ENCODE results near the gene FAM53B.

Gene FAM53B

DNA sequence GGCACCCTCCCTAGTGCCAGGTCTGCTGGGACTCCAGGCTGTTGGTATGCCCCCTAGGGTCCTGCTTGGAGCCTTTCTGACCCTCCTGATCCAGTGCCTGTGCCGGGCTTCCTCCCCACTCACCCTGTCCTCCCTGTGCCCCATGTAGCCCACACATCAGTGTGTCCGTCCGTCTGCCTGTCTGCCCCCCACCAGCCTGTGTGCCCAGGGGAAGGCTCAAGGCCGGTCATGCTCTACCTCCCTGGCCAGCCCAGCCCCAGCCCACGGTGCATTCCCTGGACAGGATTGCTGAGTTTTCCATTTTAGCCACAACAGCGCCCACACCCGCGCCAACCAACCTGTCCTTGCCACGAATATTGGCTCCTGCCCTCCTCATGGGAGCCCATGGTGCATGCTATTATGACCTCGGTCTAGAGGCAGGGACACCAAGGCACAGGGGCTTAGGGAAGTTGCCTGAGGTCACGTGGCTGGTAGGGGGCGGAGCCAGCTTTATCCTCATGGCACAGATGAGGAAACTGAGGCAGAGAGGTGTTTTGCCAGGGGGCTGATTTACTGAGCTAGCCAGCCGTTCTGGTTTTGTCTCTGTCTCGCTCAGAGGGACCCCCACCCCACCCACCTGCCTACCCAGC lies 136.0 kb downstream of the FAM53B start:
- no peak for DNase-seq (ENCODE audit: low read depth)

GRCh38 chr10:124607693-124608092 lies 136.5 kb downstream of the FAM53B start:
- DNase-seq (ENCODE audit: low read depth): no peak

DNA sequence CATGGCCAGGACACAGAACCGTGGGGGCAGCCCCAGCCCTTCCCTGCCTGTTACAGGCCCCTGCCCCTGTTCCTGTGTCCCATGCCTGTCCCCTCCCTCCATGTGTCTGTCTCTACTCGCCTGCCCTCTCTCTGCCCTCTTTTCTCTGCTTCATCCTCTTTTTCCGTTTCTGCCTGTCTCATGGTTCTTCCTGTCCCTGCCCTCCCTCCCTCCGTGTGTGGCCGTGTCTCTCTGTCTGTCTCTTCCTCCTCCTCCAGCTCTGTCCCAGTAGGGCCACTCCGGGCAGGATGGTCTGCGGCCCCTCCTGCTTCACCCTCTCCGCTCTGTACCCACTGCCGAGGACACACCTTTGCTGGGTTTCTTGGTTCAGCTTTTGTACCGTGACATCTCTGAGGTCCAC lies 137.4 kb downstream of the FAM53B start:
- DNase-seq (ENCODE audit: low read depth): no peak

- no peak for DNase-seq (ENCODE audit: low read depth)
Observed at GRCh38 chr10:124605856-124606812, 138.0 kb downstream of the FAM53B start.

- DNase-seq (ENCODE audit: low read depth): no peak
Observed at GRCh38 chr10:124605481-124605855, 138.7 kb downstream of the FAM53B start.

GRCh38 chr10:124605001-124605370 lies 139.2 kb downstream of the FAM53B start:
- no peak for DNase-seq (ENCODE audit: low read depth)

GRCh38 chr10:124604214-124605000 lies 139.8 kb downstream of the FAM53B start:
- no peak for DNase-seq (ENCODE audit: low read depth)

DNA sequence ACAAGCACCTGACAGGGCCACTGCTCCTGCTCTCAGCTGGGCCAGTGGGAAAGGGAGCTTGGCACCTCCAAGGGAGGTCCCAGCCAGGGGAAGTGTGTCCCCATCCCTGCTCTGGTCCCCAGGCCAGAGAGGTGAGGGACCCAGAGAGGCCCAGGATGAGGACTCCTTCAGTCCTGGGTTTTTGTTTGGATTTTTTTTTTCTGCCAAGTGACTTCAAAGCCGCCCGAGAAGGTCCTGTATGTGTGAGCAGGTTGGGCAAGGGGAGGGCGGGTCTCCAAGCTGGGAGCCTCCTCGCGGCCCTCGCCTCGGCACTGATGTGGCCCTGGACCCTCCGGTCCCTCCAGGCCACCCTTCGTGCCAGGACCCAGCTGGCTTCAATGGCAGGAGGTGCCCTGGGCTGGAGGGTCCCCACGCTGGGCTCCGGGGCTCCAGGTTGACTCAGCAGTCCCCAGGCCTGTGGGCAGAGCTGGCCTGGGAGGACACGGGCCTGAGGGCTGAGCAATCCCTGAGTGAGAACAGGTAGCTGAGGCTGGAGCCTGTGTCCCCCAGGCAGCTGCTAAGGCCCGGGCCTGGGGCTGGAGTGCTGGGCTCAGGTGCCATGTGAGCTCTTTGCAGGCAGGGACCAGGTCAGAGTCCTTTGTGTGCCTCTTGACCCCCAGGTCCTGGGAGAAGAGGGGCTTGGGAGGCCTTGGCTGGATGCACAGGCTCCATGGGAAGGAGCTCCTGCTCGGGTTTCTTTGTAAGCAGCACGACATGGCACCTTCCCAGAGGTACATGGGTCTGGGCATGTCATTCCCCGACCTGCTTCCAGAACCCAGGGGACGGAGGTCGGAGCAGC lies 140.6 kb downstream of the FAM53B start:
- no peak for DNase-seq (ENCODE audit: low read depth)

- no peak for DNase-seq (ENCODE audit: low read depth)
Observed at GRCh38 chr10:124602646-124603365, 141.4 kb downstream of the FAM53B start.

DNA sequence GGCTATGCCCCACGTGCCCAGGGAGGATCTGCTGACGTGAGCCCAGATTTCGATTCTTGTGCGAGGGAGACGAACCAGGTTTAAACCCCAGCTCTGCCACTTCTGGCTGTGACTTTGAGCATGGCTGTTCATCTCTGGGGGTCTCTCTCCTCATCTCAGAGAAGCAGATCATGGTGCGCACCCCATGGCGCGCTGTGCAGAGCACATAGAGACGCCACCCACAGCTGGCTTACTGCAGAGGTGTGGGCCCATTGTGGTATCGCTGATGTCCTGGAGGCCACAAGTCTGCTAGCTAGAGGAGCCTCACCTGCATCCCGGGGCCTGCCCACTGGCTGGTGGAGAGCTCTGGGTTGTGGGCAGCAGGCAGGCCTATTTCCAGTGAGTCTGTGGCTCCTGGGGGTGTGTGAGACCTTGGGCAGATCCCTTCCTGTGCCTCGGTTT lies 142.0 kb downstream of the FAM53B start:
- no peak for DNase-seq (ENCODE audit: low read depth)

- no peak for DNase-seq (ENCODE audit: low read depth)
Observed at GRCh38 chr10:124601431-124602120, 142.6 kb downstream of the FAM53B start.

- no peak for DNase-seq (ENCODE audit: low read depth)
Observed at GRCh38 chr10:124601016-124601415, 143.2 kb downstream of the FAM53B start.

- no peak for DNase-seq (ENCODE audit: low read depth)
Observed at GRCh38 chr10:124600051-124600880, 143.9 kb downstream of the FAM53B start.

DNA sequence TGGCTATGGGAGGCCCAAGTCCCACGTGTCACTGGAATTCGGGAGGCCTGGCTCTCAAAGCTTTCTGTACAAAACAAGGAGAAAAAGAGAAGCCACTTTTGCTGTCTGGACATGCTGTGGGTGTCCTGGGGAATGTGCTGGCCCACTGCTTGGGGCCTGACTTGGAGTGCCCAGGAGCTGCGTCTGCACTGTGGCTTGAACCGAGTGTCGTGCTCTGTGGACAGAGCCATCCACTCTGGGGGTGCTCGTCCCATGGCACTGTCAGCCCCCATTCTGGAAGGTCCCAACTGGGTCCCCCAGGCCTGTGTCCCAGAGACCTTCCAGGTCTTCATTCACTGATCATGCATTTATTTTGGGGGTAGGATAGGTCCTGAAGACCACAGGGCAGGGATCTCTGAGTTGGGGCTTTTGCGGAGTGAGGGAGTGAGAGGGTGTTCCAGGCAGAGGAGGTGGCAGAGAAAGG lies 144.6 kb downstream of the FAM53B start:
- no peak for DNase-seq (ENCODE audit: low read depth)

GRCh38 chr10:124598773-124599587 lies 145.2 kb downstream of the FAM53B start:
- DNase-seq (ENCODE audit: low read depth): no peak

DNA sequence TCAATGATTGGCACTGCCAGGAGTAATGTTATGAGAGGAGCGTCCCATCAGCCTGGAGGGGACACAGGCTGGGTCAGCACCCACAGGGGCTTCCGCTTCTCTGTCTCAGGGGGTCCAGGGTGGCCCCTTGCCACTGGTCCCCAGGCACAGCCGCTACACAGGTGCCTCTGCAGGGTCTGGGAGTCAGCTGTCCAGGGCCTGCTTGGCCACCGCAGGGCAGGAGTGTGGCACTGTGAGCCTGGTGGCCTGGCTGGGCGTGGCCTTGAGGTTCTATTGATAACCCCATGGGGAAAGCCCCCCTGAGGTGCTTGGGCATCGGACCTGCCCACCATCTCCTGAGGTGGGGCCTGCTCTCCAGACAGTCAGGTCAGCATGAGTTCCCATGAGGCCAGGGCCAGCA lies 146.0 kb downstream of the FAM53B start:
- DNase-seq (ENCODE audit: low read depth): no peak

- no peak for DNase-seq (ENCODE audit: low read depth)
Observed at GRCh38 chr10:124597846-124598165, 146.4 kb downstream of the FAM53B start.

- DNase-seq (ENCODE audit: low read depth): no peak
Observed at GRCh38 chr10:124596962-124597845, 147.0 kb downstream of the FAM53B start.
